ENCODE measurements around the gene GAD1. TPM values are rescaled to one million over a fixed set of nuclear protein-coding genes. Genes with fewer than 3 reads are reported as not detected.

Gene GAD1
- total and polyA plus RNA-seq, 9 donors = 0.22 to 0.77 (median 0.33) TPM; not detected in 1

DNA sequence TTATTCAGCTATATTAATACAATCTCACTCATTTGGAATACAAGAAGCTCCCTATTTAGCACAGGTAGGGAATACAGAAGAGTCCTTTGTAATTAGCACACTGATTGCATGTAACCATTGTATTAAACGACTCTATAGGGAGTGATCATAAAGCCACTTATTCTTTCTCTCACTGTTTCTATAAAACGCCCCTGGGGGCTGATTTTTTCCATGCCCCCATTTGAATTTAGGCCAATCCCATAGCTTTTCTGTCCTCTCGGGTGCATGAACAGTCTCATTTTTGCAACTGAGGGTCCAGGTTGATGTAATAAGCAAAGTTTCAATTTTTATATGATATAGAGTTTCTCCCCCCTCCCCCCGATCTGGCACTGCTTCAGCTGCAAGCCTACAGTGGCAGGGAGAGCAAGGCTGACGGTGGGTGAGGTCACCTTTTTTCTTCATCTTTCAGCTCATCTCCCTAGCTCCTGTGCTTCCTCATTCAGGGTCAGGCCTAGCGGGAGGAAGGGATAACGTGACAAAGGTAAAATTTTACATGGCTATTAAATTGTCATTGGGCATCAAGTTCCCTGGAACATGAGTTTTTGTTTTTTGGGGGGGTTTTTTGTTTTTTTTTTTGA lies 45.7 kb downstream of the GAD1 start:
- no peak for TF ChIP-seq EP300 (IDR thresholded peaks at IDR 0.05)
- TF ChIP-seq, protein P1, sequence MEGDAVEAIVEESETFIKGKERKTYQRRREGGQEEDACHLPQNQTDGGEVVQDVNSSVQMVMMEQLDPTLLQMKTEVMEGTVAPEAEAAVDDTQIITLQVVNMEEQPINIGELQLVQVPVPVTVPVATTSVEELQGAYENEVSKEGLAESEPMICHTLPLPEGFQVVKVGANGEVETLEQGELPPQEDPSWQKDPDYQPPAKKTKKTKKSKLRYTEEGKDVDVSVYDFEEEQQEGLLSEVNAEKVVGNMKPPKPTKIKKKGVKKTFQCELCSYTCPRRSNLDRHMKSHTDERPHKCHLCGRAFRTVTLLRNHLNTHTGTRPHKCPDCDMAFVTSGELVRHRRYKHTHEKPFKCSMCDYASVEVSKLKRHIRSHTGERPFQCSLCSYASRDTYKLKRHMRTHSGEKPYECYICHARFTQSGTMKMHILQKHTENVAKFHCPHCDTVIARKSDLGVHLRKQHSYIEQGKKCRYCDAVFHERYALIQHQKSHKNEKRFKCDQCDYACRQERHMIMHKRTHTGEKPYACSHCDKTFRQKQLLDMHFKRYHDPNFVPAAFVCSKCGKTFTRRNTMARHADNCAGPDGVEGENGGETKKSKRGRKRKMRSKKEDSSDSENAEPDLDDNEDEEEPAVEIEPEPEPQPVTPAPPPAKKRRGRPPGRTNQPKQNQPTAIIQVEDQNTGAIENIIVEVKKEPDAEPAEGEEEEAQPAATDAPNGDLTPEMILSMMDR (IDR thresholded peaks at IDR 0.05) = no peak
- no peaks in the 10 kb centered on the region for H3K9me3 ChIP-seq
- intact Hi-C loops (cut with DNase I) = no loop called here
- H3K4me3 ChIP-seq = no peak overlapping the region
- H3K4me1 ChIP-seq (ENCODE audit: insufficient read depth) = no peaks in the 10 kb centered on the region
- no peaks in the 10 kb centered on the region for H3K27me3 ChIP-seq
- 79 to 83% (median 79%) methylated on average over 7 of the region's 7 CpGs for WGBS, 3 donors
- H3K27ac ChIP-seq = no peak overlapping the region
- H3K36me3 ChIP-seq = no peaks in the 10 kb centered on the region
- no peak for DNase-seq

DNA sequence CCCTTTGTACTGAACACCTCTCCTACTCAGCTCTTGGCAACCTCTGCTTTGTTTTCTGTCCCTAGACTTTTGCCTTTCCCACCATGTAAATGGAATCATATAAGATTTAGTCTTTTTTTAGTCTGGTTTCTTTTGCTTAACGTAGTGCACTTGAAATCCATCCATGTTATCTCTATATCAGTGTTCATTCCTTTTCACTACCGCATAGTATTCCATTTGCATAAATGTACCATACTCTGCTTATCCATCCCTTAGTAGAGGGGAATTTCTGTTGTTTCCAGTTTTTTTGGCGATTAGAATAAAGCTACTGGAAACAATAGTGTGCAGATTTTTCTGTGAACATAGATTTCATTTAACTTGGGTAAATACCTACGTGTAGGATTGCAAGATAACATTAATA lies 46.4 kb downstream of the GAD1 start:
- 88 to 90% (median 89%) methylated on average over 4 of the region's 4 CpGs for WGBS, 3 donors

DNA sequence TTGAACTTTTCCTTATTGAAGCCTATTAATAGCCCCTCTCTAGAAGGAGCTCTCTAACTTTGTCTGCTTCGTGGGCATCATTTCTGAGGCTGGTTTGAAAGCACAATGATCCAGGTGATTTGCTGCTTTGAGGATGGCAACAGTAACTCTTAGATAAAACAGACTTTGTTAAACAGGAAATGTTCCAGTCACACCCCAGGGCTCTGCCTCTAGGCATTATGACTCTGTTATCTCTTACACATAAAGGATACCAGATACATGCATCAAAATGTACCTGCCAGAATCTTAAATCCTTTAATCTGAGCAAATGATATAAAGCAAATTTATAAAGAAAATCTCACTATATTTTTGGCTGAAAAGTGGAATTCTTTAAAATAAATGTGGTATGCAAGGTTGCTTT lies 52.3 kb downstream of the GAD1 start:
- H3K9me3 ChIP-seq = no peaks in the 10 kb centered on the region
- no peaks in the 10 kb centered on the region for H3K4me1 ChIP-seq (ENCODE audit: insufficient read depth)
- H3K4me3 ChIP-seq = no peak overlapping the region
- H3K27me3 ChIP-seq = no peaks in the 10 kb centered on the region
- 58 to 78% (median 67%) methylated on average over 1 of the region's 1 CpG for WGBS, 3 donors
- intact Hi-C loops (cut with DNase I) = no loop called here
- H3K36me3 ChIP-seq = no peaks in the 10 kb centered on the region
- no peak for DNase-seq
- TF ChIP-seq, protein P1 (IDR thresholded peaks at IDR 0.05) = no peak
- TF ChIP-seq POLR2A (IDR thresholded peaks at IDR 0.05) (no peak), EP300 (IDR thresholded peaks at IDR 0.05) (no peak)
- H3K27ac ChIP-seq = no peak overlapping the region

More for the DNA sequence above, 46.4 kb downstream of the GAD1 start:
- Histone ChIP-seq H3K27me3 (no peaks in the 10 kb centered on the region), H3K4me3 (no peak overlapping the region), H3K27ac (no peak overlapping the region), H3K4me1 (ENCODE audit: insufficient read depth) (no peaks in the 10 kb centered on the region), H3K36me3 (no peaks in the 10 kb centered on the region), H3K9me3 (no peaks in the 10 kb centered on the region)
- TF ChIP-seq, protein P1 (IDR thresholded peaks at IDR 0.05) = no peak
- TF ChIP-seq POLR2A (IDR thresholded peaks at IDR 0.05) (no peak), EP300 (IDR thresholded peaks at IDR 0.05) (no peak)
- no peak for DNase-seq
- intact Hi-C loops (cut with DNase I) = no loop called here

DNA sequence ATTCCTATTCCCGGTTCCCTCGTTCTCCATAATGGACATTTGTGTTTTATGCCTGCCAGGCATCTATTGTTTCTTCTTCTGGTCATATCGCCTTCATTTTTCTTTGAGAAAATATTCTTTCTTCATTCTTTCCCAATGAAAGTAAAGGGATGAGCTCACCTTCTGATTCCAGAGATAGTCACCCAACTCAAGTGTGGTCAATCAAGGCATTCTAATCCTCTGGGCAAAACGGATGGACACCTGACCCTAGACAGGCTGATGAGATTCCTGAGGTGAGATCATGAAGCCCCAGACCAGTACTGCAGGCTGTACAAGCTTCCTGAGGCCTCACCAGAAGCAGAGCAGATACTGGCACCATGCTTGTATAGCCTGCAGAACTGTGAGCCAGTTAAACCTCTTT lies 52.8 kb downstream of the GAD1 start:
- Histone ChIP-seq H3K9me3 (no peaks in the 10 kb centered on the region), H3K36me3 (no peaks in the 10 kb centered on the region), H3K27ac (no peak overlapping the region), H3K4me3 (no peak overlapping the region), H3K4me1 (ENCODE audit: insufficient read depth) (no peaks in the 10 kb centered on the region), H3K27me3 (no peaks in the 10 kb centered on the region)
- no peak for TF ChIP-seq POLR2A (IDR thresholded peaks at IDR 0.05)
- no peak for TF ChIP-seq EP300 (IDR thresholded peaks at IDR 0.05)
- TF ChIP-seq, protein P1 (IDR thresholded peaks at IDR 0.05) = no peak
- DNase-seq = no peak
- intact Hi-C loops (cut with DNase I) = no loop called here
- 86 to 89% (median 88%) methylated on average over 4 of the region's 4 CpGs for WGBS, 3 donors
